CD4-positive, alpha-beta T cell (primary cell): Measurements from ENCODE around the gene CISD2. TPM values are rescaled to one million over a fixed set of nuclear protein-coding genes. Genes with fewer than 3 reads are reported as not detected.
"Not testable (repeated sequence)": the region's sequence is repeated elsewhere in the genome, so short reads cannot be mapped to it uniquely, and the experiment has no call there.

Source experiments
- ATAC-seq: fragments of 200-7000 bp; cut with Tn5 transposase; one replicate; pipeline ENCODE4 v1.10.0; 2022; ENCODE audit warnings: mild to moderate bottlenecking; ENCODE audit not compliant: poor library complexity
- CTCF ChIA-PET: fragments of 350-600 bp; sonication (Branson Sonifier 250); formaldehyde crosslinking; loops from one replicate; lab custom pipeline; 2021; ENCODE audit warnings: antibody characterized with exemption, inconsistent platforms; lab: Charles Lee
- POLR2A ChIA-PET: fragments of 350-600 bp; sonication (Branson Sonifier 250); formaldehyde crosslinking; loops from one replicate; lab custom pipeline; 2021; ENCODE audit warnings: antibody characterized with exemption, inconsistent platforms; lab: Charles Lee
- DNase-seq, 14 experiments: peaks; one replicate each; pipeline ENCODE4 v3.0.0-alpha.2; 2013 to 2020; ENCODE audit warnings: mixed read lengths in 2 of 14
- H3K27ac ChIP-seq, 2 donors: one replicate each; pipeline versions ENCODE4 v1.5.1 to v1.7.0; 2013; ENCODE audit warnings: low read length in 2 of 2, low read depth in 1 of 2, mild to moderate bottlenecking in 1 of 2
- H3K27me3 ChIP-seq, 2 experiments: 1 replicate in 1 of 2; 2 replicates in 1 of 2; pipeline versions ENCODE4 v1.6.1 to v1.7.0; 2013; ENCODE audit warnings: low read length in 2 of 2, control low read depth in 1 of 2, mild to moderate bottlenecking in 1 of 2, moderate library complexity in 1 of 2; ENCODE audit not compliant: insufficient read depth in 2 of 2, control insufficient read depth in 1 of 2
- H3K36me3 ChIP-seq: one replicate; pipeline ENCODE4 v1.6.1; 2013; ENCODE audit warnings: low read length, control low read depth; ENCODE audit not compliant: insufficient read depth
- H3K4me1 ChIP-seq: one replicate; pipeline ENCODE4 v1.6.1; 2013; ENCODE audit warnings: low read length, control low read depth; ENCODE audit not compliant: insufficient read depth
- H3K4me3 ChIP-seq: one replicate; pipeline ENCODE4 v1.5.1; 2013; ENCODE audit warnings: mild to moderate bottlenecking, low read length, moderate library complexity
- H3K9me3 ChIP-seq, 2 experiments: 1 replicate in 1 of 2; 2 replicates in 1 of 2; pipeline versions ENCODE4 v1.6.1 to v1.7.0; 2013; ENCODE audit warnings: low read length in 2 of 2, mild to moderate bottlenecking in 2 of 2, control low read depth in 1 of 2, moderate library complexity in 1 of 2; ENCODE audit not compliant: control insufficient read depth in 1 of 2, insufficient read depth in 1 of 2
- H3K27ac Mint-ChIP-seq: one replicate; pipeline ENCODE4 v1.8.0; 2020; ENCODE audit warnings: mixed read lengths
- H3K27me3 Mint-ChIP-seq: one replicate; pipeline ENCODE4 v1.8.0; 2021; ENCODE audit warnings: mixed read lengths
- H3K36me3 Mint-ChIP-seq: one replicate; pipeline ENCODE4 v1.8.0; 2021; ENCODE audit warnings: low read depth, mixed read lengths
- H3K4me1 Mint-ChIP-seq: one replicate; pipeline ENCODE4 v1.8.0; 2021; ENCODE audit warnings: low read depth, mixed read lengths
- H3K4me3 Mint-ChIP-seq: one replicate; pipeline ENCODE4 v1.8.0; 2020; ENCODE audit warnings: mild to moderate bottlenecking, mixed read lengths
- H3K9me3 Mint-ChIP-seq: one replicate; pipeline ENCODE4 v1.8.0; 2020; ENCODE audit warnings: mixed read lengths
- intact Hi-C, 2 experiments: fragments of 100-400 bp; cut with DNase I in 1 of 2; cut with micrococcal nuclease in 1 of 2; formaldehyde crosslinking; loops; one replicate each; pipeline versions ENCODE4 v1.15.1 to v1.9.0; 2023 to 2025; cut with DNase I, micrococcal nuclease
- total RNA-seq, 174 experiments: library from RNA in 2 of 174; stranded (reverse) in 2 of 174; gene quantifications; one replicate each; pipeline ENCODE4 v1.2.3 and lab custom pipeline; 2021 to 2026
- TF ChIP-seq, protein P1 (sequence below): fragments of 200-600 bp; IDR thresholded peaks from one replicate; pipeline ENCODE4 v1.8.0; 2022; ENCODE audit warnings: antibody characterized with exemption, mild to moderate bottlenecking

CISD2 gene
- total RNA-seq, 2 experiments from 2014 or later = 12.8 to 13.7 TPM

DNA sequence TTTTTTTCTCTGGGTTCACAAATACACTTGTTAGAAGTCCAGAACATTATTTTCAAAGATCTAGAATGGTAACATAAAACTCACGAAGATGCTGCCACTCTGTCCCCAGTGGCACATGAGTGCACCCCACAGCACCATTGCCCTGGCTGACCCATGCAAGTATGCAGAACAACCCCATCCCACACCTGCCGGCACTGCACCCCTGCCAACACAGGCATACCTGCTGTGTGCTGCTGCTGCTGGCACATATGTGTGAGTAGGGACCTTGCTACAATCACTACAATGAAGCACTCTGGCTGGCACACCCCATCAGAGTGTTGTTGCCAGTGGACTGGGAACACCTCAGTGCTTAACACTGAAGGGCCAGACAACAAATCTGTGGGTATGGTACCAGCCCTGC is 66.9 kb downstream of the CISD2 start:
- no peak for ATAC-seq
- H3K4me1 Mint-ChIP-seq = no peaks in the 10 kb centered on the region
- TF ChIP-seq, protein P1, sequence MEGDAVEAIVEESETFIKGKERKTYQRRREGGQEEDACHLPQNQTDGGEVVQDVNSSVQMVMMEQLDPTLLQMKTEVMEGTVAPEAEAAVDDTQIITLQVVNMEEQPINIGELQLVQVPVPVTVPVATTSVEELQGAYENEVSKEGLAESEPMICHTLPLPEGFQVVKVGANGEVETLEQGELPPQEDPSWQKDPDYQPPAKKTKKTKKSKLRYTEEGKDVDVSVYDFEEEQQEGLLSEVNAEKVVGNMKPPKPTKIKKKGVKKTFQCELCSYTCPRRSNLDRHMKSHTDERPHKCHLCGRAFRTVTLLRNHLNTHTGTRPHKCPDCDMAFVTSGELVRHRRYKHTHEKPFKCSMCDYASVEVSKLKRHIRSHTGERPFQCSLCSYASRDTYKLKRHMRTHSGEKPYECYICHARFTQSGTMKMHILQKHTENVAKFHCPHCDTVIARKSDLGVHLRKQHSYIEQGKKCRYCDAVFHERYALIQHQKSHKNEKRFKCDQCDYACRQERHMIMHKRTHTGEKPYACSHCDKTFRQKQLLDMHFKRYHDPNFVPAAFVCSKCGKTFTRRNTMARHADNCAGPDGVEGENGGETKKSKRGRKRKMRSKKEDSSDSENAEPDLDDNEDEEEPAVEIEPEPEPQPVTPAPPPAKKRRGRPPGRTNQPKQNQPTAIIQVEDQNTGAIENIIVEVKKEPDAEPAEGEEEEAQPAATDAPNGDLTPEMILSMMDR = no peak
- H3K4me3 Mint-ChIP-seq = no peak overlapping the region
- no peak for DNase-seq
- Histone ChIP-seq H3K27ac (no peak overlapping the region), H3K36me3 (no peaks in the 10 kb centered on the region), H3K4me1 (no peaks in the 10 kb centered on the region), H3K9me3 (no peaks in the 10 kb centered on the region), H3K27me3 (no peaks in the 10 kb centered on the region), H3K4me3 (no peak overlapping the region)
- intact Hi-C loops = no loop called here
- H3K27ac Mint-ChIP-seq = no peak overlapping the region
- POLR2A ChIA-PET = no interaction called here
- H3K36me3 Mint-ChIP-seq = peaks cover 14% of the 10 kb centered on the region
- CTCF ChIA-PET = no interaction called here
- peaks cover 5% of the 10 kb centered on the region for H3K9me3 Mint-ChIP-seq
- no peaks in the 10 kb centered on the region for H3K27me3 Mint-ChIP-seq

DNA sequence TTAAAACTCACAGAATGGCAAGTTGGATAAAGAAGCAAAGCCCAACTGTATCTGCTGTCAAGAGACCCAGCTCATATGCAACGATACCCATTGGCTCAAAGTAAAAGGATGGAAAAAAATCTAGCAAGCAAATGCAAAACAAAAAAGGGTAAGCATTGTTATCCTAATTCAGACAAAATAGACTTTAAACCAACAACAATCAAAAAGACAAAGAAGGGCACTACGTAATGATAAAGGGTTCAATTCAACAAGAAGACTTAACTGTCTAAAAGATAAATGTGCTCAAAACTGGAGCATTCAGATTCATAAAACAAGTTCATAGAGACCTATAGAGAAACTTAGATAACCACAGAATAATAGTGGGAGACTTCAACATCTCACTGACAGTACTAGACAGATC is 69.3 kb downstream of the CISD2 start:
- intact Hi-C loops = not testable (repeated sequence)

More for the DNA sequence above, 69.3 kb downstream of the CISD2 start:
- H3K4me1 Mint-ChIP-seq, H3K9me3 ChIP-seq, H3K27me3 ChIP-seq, H3K27me3 Mint-ChIP-seq, ATAC-seq, H3K27ac Mint-ChIP-seq, CTCF ChIA-PET, H3K9me3 Mint-ChIP-seq, H3K36me3 ChIP-seq, H3K4me1 ChIP-seq, H3K27ac ChIP-seq, POLR2A ChIA-PET, DNase-seq, H3K4me3 Mint-ChIP-seq, H3K4me3 ChIP-seq: not testable (repeated sequence)
- H3K36me3 Mint-ChIP-seq = peaks cover 18% of the 10 kb centered on the region

Other genes with a start within 250 kb of the CISD2 start
- 10 to 100 TPM; 16.9 to 18.2 TPM for gene MANBA, start 108.0 kb upstream of the CISD2 start, total RNA-seq
- gene UBE2D3, start 41.4 kb upstream of the CISD2 start, total RNA-seq = 100 to 1,000 TPM; 659 to 719 TPM
- 1 to 10 TPM; 3.6 to 3.7 TPM for gene SLC9B1, start 150.7 kb downstream of the CISD2 start, total RNA-seq
- gene SLC9B2, start 207.8 kb downstream of the CISD2 start, total RNA-seq = 10 to 100 TPM; 21.1 to 21.7 TPM
- 10 to 100 TPM in 1 of 2 experiments, 1 to 10 TPM in 1; 9.9 to 10.3 TPM for gene BDH2, start 230.8 kb downstream of the CISD2 start, total RNA-seq